GM21619 (cell line): ENCODE results near the gene SLC25A14.
"Not testable (repeated sequence)": the region's sequence is repeated elsewhere in the genome, so short reads cannot be mapped to it uniquely, and the experiment has no call there.

Experiments
- ATAC-seq: cut with Tn5 transposase; IDR thresholded peaks from one replicate; pipeline ENCODE4 v1.9.1; 2021; ENCODE audit not compliant: unreplicated experiment

SLC25A14 gene

GRCh38 chrX:130339408-130340222 is at the start of gene SLC25A14:
TSS of gene SLC25A14 (plus strand) at chrX:130339919. CDS start at chrX:130340279, 360 bp downstream.
- peak; percentile 98 for ATAC-seq

GRCh38 chrX:130295519-130296296 is 44.0 kb upstream of the SLC25A14 start:
- ATAC-seq: no peak

GRCh38 chrX:130296297-130296678 is 43.4 kb upstream of the SLC25A14 start:
- ATAC-seq: no peak

GRCh38 chrX:130296743-130297142 is 43.0 kb upstream of the SLC25A14 start:
- ATAC-seq: no peak

- no peak for ATAC-seq
Observed at GRCh38 chrX:130299279-130300009, 40.3 kb upstream of the SLC25A14 start.

- ATAC-seq: no peak
Observed at GRCh38 chrX:130300010-130300282, 39.8 kb upstream of the SLC25A14 start.

GRCh38 chrX:130301405-130301804 is 38.3 kb upstream of the SLC25A14 start:
- no peak for ATAC-seq

GRCh38 chrX:130301977-130302376 is 37.7 kb upstream of the SLC25A14 start:
- ATAC-seq: no peak

- ATAC-seq: no peak
Observed at GRCh38 chrX:130304587-130305368, 34.9 kb upstream of the SLC25A14 start.

- ATAC-seq: not testable (repeated sequence)
Observed at GRCh38 chrX:130319886-130320285, 19.8 kb upstream of the SLC25A14 start.

GRCh38 chrX:130321550-130321949 is 18.2 kb upstream of the SLC25A14 start:
- no peak for ATAC-seq

GRCh38 chrX:130330146-130330545 is 9.6 kb upstream of the SLC25A14 start:
- no peak for ATAC-seq

GRCh38 chrX:130330706-130331105 is 9.0 kb upstream of the SLC25A14 start:
- peak; percentile 71 for ATAC-seq

GRCh38 chrX:130336531-130336930 is 3.2 kb upstream of the SLC25A14 start:
- no peak for ATAC-seq

- ATAC-seq: not testable (repeated sequence)
Observed at GRCh38 chrX:130338869-130339268, 850 bp upstream of the SLC25A14 start.

- ATAC-seq: peak; percentile 4
Observed at GRCh38 chrX:130340271-130340670, 552 bp downstream of the SLC25A14 start.

- no peak for ATAC-seq
Observed at GRCh38 chrX:130343411-130343810, 3.7 kb downstream of the SLC25A14 start.

- no peak for ATAC-seq
Observed at GRCh38 chrX:130347321-130347720, 7.6 kb downstream of the SLC25A14 start.

- no peak for ATAC-seq
Observed at GRCh38 chrX:130351567-130351966, 11.8 kb downstream of the SLC25A14 start.

GRCh38 chrX:130352050-130352449 is 12.3 kb downstream of the SLC25A14 start:
- ATAC-seq: not testable (repeated sequence)

GRCh38 chrX:130376077-130376476 is 36.4 kb downstream of the SLC25A14 start:
- no peak for ATAC-seq
